ENCODE data around the gene ZC3HAV1. TPM values are rescaled to one million over a fixed set of nuclear protein-coding genes. Genes with fewer than 3 reads are reported as not detected.
"Not testable (repeated sequence)": the region's sequence is repeated elsewhere in the genome, so short reads cannot be mapped to it uniquely, and the experiment has no call there.

ZC3HAV1 gene
- total and polyA plus RNA-seq, 2 of the 13 experiments (the other 11 are each of a cell fraction or from before 2014, with no cell fraction given), result 12.7 to 23.7 TPM

DNA sequence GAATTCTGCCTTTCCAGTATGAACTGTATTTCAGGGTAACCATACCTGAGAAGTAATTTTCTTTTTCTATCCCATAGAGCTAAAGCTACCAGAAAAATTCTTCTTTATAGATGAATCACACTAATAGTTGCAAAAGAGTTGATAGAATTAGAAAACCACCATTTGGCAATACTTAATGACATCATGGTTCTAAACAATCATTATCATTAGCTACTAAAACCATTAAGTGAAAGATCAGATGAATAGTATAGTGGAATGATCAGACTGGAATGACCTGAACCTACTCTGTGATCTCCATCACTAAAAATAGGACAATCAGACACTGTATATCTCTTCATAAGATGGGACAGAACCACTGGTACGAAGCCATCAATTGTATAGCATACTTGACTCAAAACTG lies 53.8 kb downstream of the ZC3HAV1 start:
- no peaks in the 10 kb centered on the region for H3K27me3 ChIP-seq (ENCODE audit: control insufficient read depth in 1 of 2, insufficient read depth in 2 of 2, low read length in 2 of 2)
- CTCF ChIA-PET (ENCODE audit: low intra/inter-chr PET ratio, low total read pairs), result no interaction called here
- no peaks in the 10 kb centered on the region for H3K79me2 ChIP-seq (ENCODE audit: insufficient read depth, low read length)
- intact Hi-C loops (cut with micrococcal nuclease; ENCODE audit: unreplicated experiment) (no loop called here), in situ Hi-C loops (cut with HindIII; ENCODE audit: extremely low pct_ligation_motif_present, low pct_unique_long_range_greater_than_20kb) (no loop called here)
- ATAC-seq (no peak), DNase-seq (ENCODE audit: low spot score) (no peak), FAIRE-seq (no peak)
- no peak overlapping the region for H2AFZ ChIP-seq (ENCODE audit: low read length)
- no peaks in the 10 kb centered on the region for H3K9me3 ChIP-seq (ENCODE audit: low read length)
- POLR2A ChIA-PET, result no interaction called here
- WGBS (ENCODE audit: low lambda C conversion rate), result 100% methylated on average over 1 of the region's 1 CpG
- BruUV-seq (replicated peaks), result no TSS peak
- H4K20me1 ChIP-seq (ENCODE audit: insufficient read depth, low read length), result no peaks in the 10 kb centered on the region
- H3K27ac ChIP-seq (ENCODE audit: extremely low read length, insufficient read depth, low read length), result no peak overlapping the region
- no peak overlapping the region for H3K4me3 ChIP-seq (replicated peaks in 1 of 3; ENCODE audit: insufficient read depth in 1 of 3, low read depth in 2 of 3, low read length in 3 of 3)
- peaks cover 19 to 58% of the 10 kb centered on the region in 2 experiments for H3K36me3 ChIP-seq (replicated peaks in 1 of 2; ENCODE audit: control insufficient read depth in 1 of 2, insufficient read depth in 2 of 2, low read length in 2 of 2)
- H3K9ac ChIP-seq (ENCODE audit: insufficient read depth, low read depth, low read length), result no peak overlapping the region
- no peak for TF ChIP-seq ZNF101 (CRISPR knock-in tag; IDR thresholded peaks at IDR 0.05; ENCODE audit: borderline replicate concordance, low read depth)
- peak; percentile 64 for TF ChIP-seq ATF7 (IDR thresholded peaks at IDR 0.05)
- no peak for TF ChIP-seq ATF7 (CRISPR knock-in tag; IDR thresholded peaks at IDR 0.05)
- TF ChIP-seq, protein P1, sequence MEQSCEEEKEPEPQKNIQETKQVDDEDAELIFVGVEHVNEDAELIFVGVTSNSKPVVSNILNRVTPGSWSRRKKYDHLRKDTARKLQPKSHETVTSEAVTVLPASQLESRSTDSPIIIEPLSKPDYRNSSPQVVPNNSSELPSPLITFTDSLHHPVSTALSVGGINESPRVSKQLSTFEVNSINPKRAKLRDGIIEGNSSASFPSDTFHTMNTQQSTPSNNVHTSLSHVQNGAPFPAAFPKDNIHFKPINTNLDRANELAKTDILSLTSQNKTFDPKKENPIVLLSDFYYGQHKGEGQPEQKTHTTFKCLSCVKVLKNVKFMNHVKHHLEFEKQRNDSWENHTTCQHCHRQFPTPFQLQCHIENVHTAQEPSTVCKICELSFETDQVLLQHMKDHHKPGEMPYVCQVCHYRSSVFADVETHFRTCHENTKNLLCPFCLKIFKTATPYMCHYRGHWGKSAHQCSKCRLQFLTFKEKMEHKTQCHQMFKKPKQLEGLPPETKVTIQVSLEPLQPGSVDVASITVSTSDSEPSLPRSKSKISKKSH (CRISPR knock-in tag; IDR thresholded peaks at IDR 0.05; ENCODE audit: borderline replicate concordance), result no peak
- TF ChIP-seq RBM39 (IDR thresholded peaks at IDR 0.05; ENCODE audit: low read depth, low read length, poor library complexity, severe bottlenecking), result no peak
- TF ChIP-seq, protein P2, sequence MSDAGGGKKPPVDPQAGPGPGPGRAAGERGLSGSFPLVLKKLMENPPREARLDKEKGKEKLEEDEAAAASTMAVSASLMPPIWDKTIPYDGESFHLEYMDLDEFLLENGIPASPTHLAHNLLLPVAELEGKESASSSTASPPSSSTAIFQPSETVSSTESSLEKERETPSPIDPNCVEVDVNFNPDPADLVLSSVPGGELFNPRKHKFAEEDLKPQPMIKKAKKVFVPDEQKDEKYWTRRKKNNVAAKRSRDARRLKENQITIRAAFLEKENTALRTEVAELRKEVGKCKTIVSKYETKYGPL (CRISPR knock-in tag; IDR thresholded peaks at IDR 0.05), result no peak
- no peak for TF ChIP-seq MXD4 (CRISPR knock-in tag; IDR thresholded peaks at IDR 0.05)
- no peak overlapping the region for H3K4me2 ChIP-seq (ENCODE audit: low read depth, low read length)
- no peaks in the 10 kb centered on the region for H3K4me1 ChIP-seq (ENCODE audit: insufficient read depth, low read length)

- peaks cover 18 to 54% of the 10 kb centered on the region in 2 experiments for H3K36me3 ChIP-seq (replicated peaks in 1 of 2; ENCODE audit: control insufficient read depth in 1 of 2, insufficient read depth in 2 of 2, low read length in 2 of 2)
Measured at GRCh38 chr7:139054656-139055055, 54.9 kb downstream of the ZC3HAV1 start.

More at GRCh38 chr7:139054656-139055055, 54.9 kb downstream of the ZC3HAV1 start:
- H3K4me3 ChIP-seq (replicated peaks in 1 of 3; ENCODE audit: insufficient read depth in 1 of 3, low read depth in 2 of 3, low read length in 3 of 3); H4K20me1 ChIP-seq (ENCODE audit: insufficient read depth, low read length); H3K79me2 ChIP-seq (ENCODE audit: insufficient read depth, low read length); H3K9me3 ChIP-seq (ENCODE audit: low read length); FAIRE-seq; intact Hi-C loops (cut with micrococcal nuclease; ENCODE audit: unreplicated experiment); CTCF ChIA-PET (ENCODE audit: low intra/inter-chr PET ratio, low total read pairs); H3K4me1 ChIP-seq (ENCODE audit: insufficient read depth, low read length); H3K4me2 ChIP-seq (ENCODE audit: low read depth, low read length); ATAC-seq; BruUV-seq (replicated peaks); H3K27ac ChIP-seq (ENCODE audit: extremely low read length, insufficient read depth, low read length); H2AFZ ChIP-seq (ENCODE audit: low read length); DNase-seq (ENCODE audit: low spot score); H3K27me3 ChIP-seq (ENCODE audit: control insufficient read depth in 1 of 2, insufficient read depth in 2 of 2, low read length in 2 of 2); in situ Hi-C loops (cut with HindIII; ENCODE audit: extremely low pct_ligation_motif_present, low pct_unique_long_range_greater_than_20kb); H3K9ac ChIP-seq (ENCODE audit: insufficient read depth, low read depth, low read length); POLR2A ChIA-PET: not testable (repeated sequence)
- 95% methylated on average over 14 of the region's 14 CpGs for WGBS (ENCODE audit: low lambda C conversion rate)
